HepG2 (cell line): ENCODE measurements around the gene ITIH3. TPM values are rescaled to one million over a fixed set of nuclear protein-coding genes. Genes with fewer than 3 reads are reported as not detected.

Source experiments
- EHMT2 ChIP-seq: fragments of 200-600 bp; sonication (generic); IDR thresholded peaks from 2 replicates; pipeline ENCODE4 v1.7.0; 2017; ENCODE audit warnings: antibody characterized with exemption, low read depth, low read length, borderline replicate concordance
- HIVEP1 ChIP-seq: sonication (generic); formaldehyde crosslinking; IDR thresholded peaks from 2 replicates; pipeline ENCODE4 v1.4.0; 2020; ENCODE audit warnings: mild to moderate bottlenecking, missing genetic modification reagents
- KDM5B ChIP-seq: sonication (generic); formaldehyde crosslinking; IDR thresholded peaks from 2 replicates; pipeline ENCODE4 v1.4.0; 2020; ENCODE audit warnings: missing genetic modification reagents, mild to moderate bottlenecking, borderline replicate concordance
- KLF16 ChIP-seq, 2 experiments: sonication (generic) in 1 of 2; formaldehyde crosslinking in 1 of 2; IDR thresholded peaks; 2 replicates each; pipeline versions ENCODE4 v1.6.1 to v1.8.0; 2016 to 2023; ENCODE audit warnings: missing genetic modification reagents in 2 of 2, missing compliant biosample characterization in 1 of 2
- MIER3 ChIP-seq: IDR thresholded peaks from 2 replicates; pipeline ENCODE4 v1.6.1; 2016; ENCODE audit warnings: missing compliant biosample characterization, borderline replicate concordance
- ZFP1 ChIP-seq: IDR thresholded peaks from 2 replicates; pipeline ENCODE4 v1.6.1; 2016
- ZNF326 ChIP-seq: sonication (generic); formaldehyde crosslinking; IDR thresholded peaks from 2 replicates; pipeline ENCODE4 v1.4.0; 2020; ENCODE audit warnings: missing genetic modification reagents, borderline replicate concordance
- ZNF543 ChIP-seq: sonication (generic); formaldehyde crosslinking; IDR thresholded peaks from 2 replicates; pipeline ENCODE4 v1.4.0; 2020; ENCODE audit warnings: mild to moderate bottlenecking, missing genetic modification reagents
- ZSCAN9 ChIP-seq: IDR thresholded peaks from 2 replicates; pipeline ENCODE4 v1.6.1; 2016; ENCODE audit warnings: borderline replicate concordance
- polyA plus RNA-seq, 8 experiments: library from polyadenylated mRNA; depleted of rRNA in 3 of 8; stranded (reverse) in 7 of 8; unstranded in 1 of 8; fragments of >200 nt; fragmentation: Illumina TruSeq in 4 of 8; extraction: Trizol in 4 of 8; gene quantifications; 2 replicates each; pipeline versions ENCODE4 v1.2.1 to v1.2.3, GENCODE V29; 2011 to 2016; ENCODE audit warnings: low read depth in 4 of 8, missing spikeins in 1 of 8, mixed read lengths in 1 of 8; ENCODE audit not compliant: insufficient read depth in 1 of 8
- total RNA-seq, 5 experiments: library from RNA; depleted of rRNA; stranded (reverse); fragments of >200 nt; fragmentation: Illumina TruSeq; extraction: Trizol; gene quantifications; 2 replicates each; pipeline ENCODE4 v1.2.3, GENCODE V29; 2016; ENCODE audit warnings: low read depth in 1 of 5
- TF ChIP-seq, protein P1 (sequence below): sonication (generic); formaldehyde crosslinking; IDR thresholded peaks from 2 replicates; pipeline ENCODE4 v1.4.0; 2020; ENCODE audit warnings: mild to moderate bottlenecking, missing genetic modification reagents
- TF ChIP-seq, protein P2 (sequence below): sonication (generic); formaldehyde crosslinking; IDR thresholded peaks from 2 replicates; pipeline ENCODE4 v1.4.0; 2020; ENCODE audit warnings: missing genetic modification reagents
- TF ChIP-seq, protein P3 (sequence below): sonication (generic); formaldehyde crosslinking; IDR thresholded peaks from 2 replicates; pipeline ENCODE4 v1.8.1; 2023; ENCODE audit warnings: missing genetic modification reagents, mild to moderate bottlenecking, borderline replicate concordance
- TF ChIP-seq, protein P4 (sequence below): sonication (generic); formaldehyde crosslinking; IDR thresholded peaks from 2 replicates; pipeline ENCODE4 v1.4.0; 2020; ENCODE audit warnings: missing genetic modification reagents
- TF ChIP-seq, protein P5 (sequence below): sonication (generic); formaldehyde crosslinking; conservative IDR thresholded peaks from 2 replicates; pipeline ENCODE4 v1.8.0; 2022; ENCODE audit warnings: low read depth, missing genetic modification reagents

ITIH3 gene
- total and polyA plus RNA-seq, 2 of the 13 experiments (the other 11 are each of a cell fraction or from before 2014, with no cell fraction given): 105 to 632 TPM

DNA sequence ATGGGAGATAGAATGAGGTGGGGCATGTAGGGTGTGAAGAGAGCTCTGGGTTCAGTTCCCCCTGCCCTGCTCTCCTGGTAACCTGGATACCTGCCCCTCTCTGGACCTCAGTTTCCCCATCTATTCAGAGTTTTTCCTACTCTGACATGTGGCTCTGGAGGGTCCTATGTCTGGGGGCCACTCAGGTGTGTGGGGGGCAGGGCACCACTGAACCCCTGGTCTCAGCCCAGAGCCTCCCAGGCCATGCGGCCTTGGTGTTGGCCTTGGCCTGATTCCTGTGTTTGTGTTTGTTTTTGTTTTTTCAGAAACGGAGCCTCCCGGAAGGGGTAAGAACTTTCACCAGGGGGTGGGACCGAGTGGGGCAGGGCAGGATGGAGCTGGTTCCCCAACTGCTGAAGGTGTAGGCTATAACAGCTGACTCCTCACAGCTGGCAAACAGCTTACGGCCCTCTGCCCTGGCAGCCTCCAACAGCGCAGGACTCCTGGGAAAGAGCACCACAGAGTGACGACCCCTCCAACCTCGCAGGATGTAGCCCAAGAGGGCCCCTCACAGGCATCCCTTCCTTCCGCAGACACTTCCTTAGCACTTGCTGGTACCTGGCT is 803 bp downstream of the ITIH3 start (continued):
- TF ChIP-seq, protein P1, sequence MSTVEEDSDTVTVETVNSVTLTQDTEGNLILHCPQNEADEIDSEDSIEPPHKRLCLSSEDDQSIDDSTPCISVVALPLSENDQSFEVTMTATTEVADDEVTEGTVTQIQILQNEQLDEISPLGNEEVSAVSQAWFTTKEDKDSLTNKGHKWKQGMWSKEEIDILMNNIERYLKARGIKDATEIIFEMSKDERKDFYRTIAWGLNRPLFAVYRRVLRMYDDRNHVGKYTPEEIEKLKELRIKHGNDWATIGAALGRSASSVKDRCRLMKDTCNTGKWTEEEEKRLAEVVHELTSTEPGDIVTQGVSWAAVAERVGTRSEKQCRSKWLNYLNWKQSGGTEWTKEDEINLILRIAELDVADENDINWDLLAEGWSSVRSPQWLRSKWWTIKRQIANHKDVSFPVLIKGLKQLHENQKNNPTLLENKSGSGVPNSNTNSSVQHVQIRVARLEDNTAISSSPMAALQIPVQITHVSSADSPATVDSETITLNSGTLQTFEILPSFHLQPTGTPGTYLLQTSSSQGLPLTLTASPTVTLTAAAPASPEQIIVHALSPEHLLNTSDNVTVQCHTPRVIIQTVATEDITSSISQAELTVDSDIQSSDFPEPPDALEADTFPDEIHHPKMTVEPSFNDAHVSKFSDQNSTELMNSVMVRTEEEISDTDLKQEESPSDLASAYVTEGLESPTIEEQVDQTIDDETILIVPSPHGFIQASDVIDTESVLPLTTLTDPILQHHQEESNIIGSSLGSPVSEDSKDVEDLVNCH (CRISPR knock-in tag): no peak
- TF ChIP-seq ZNF326 (CRISPR knock-in tag) (no peak), HIVEP1 (CRISPR knock-in tag) (no peak; the same call in 1 of the 2 replicates), ZSCAN9 (CRISPR knock-in tag) (peak; percentile 69; the same call in 1 of the 2 replicates), EHMT2 (no peak), MIER3 (CRISPR knock-in tag) (peak; percentile 77; the same call in 1 of the 2 replicates), KDM5B (CRISPR knock-in tag) (peak; percentile 23; the same call in 1 of the 2 replicates), ZNF543 (peak; percentile 66; the same call in 1 of the 2 replicates), ZFP1 (CRISPR knock-in tag) (no peak), KLF16 (CRISPR knock-in tag; IDR thresholded peaks at IDR 0.05) (peak in 1 of 2 experiments; percentile 81; a peak in 2 of 4 replicates)
- TF ChIP-seq, protein P2, sequence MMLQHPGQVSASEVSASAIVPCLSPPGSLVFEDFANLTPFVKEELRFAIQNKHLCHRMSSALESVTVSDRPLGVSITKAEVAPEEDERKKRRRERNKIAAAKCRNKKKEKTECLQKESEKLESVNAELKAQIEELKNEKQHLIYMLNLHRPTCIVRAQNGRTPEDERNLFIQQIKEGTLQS: no peak
- TF ChIP-seq, protein P3, sequence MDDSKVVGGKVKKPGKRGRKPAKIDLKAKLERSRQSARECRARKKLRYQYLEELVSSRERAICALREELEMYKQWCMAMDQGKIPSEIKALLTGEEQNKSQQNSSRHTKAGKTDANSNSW (CRISPR knock-in tag): no peak
- TF ChIP-seq, protein P4, sequence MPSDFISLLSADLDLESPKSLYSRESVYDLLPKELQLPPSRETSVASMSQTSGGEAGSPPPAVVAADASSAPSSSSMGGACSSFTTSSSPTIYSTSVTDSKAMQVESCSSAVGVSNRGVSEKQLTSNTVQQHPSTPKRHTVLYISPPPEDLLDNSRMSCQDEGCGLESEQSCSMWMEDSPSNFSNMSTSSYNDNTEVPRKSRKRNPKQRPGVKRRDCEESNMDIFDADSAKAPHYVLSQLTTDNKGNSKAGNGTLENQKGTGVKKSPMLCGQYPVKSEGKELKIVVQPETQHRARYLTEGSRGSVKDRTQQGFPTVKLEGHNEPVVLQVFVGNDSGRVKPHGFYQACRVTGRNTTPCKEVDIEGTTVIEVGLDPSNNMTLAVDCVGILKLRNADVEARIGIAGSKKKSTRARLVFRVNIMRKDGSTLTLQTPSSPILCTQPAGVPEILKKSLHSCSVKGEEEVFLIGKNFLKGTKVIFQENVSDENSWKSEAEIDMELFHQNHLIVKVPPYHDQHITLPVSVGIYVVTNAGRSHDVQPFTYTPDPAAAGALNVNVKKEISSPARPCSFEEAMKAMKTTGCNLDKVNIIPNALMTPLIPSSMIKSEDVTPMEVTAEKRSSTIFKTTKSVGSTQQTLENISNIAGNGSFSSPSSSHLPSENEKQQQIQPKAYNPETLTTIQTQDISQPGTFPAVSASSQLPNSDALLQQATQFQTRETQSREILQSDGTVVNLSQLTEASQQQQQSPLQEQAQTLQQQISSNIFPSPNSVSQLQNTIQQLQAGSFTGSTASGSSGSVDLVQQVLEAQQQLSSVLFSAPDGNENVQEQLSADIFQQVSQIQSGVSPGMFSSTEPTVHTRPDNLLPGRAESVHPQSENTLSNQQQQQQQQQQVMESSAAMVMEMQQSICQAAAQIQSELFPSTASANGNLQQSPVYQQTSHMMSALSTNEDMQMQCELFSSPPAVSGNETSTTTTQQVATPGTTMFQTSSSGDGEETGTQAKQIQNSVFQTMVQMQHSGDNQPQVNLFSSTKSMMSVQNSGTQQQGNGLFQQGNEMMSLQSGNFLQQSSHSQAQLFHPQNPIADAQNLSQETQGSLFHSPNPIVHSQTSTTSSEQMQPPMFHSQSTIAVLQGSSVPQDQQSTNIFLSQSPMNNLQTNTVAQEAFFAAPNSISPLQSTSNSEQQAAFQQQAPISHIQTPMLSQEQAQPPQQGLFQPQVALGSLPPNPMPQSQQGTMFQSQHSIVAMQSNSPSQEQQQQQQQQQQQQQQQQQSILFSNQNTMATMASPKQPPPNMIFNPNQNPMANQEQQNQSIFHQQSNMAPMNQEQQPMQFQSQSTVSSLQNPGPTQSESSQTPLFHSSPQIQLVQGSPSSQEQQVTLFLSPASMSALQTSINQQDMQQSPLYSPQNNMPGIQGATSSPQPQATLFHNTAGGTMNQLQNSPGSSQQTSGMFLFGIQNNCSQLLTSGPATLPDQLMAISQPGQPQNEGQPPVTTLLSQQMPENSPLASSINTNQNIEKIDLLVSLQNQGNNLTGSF (CRISPR knock-in tag): no peak
- TF ChIP-seq, protein P5, sequence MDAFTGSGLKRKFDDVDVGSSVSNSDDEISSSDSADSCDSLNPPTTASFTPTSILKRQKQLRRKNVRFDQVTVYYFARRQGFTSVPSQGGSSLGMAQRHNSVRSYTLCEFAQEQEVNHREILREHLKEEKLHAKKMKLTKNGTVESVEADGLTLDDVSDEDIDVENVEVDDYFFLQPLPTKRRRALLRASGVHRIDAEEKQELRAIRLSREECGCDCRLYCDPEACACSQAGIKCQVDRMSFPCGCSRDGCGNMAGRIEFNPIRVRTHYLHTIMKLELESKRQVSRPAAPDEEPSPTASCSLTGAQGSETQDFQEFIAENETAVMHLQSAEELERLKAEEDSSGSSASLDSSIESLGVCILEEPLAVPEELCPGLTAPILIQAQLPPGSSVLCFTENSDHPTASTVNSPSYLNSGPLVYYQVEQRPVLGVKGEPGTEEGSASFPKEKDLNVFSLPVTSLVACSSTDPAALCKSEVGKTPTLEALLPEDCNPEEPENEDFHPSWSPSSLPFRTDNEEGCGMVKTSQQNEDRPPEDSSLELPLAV (CRISPR knock-in tag): no peak
